Bronchial epithelial cell (primary cell): ENCODE results near the gene DUS2. TPM values are rescaled to one million over a fixed set of nuclear protein-coding genes. Genes with fewer than 3 reads are reported as not detected.
"Not testable (repeated sequence)": the region's sequence is repeated elsewhere in the genome, so short reads cannot be mapped to it uniquely, and the experiment has no call there.

Experiments
- DNase-seq: peaks from one replicate; pipeline ENCODE4 v3.0.0-alpha.2; 2010; ENCODE audit warnings: low read depth
- FAIRE-seq: peaks from 2 replicates; lab custom pipeline; 2011; peaks lifted over from hg19 to GRCh38; lab: Jason Lieb, UNC
- H3K27me3 ChIP-seq: 2 replicates; pipeline ENCODE4 v1.5.1; 2011; ENCODE audit warnings: low read length; ENCODE audit not compliant: control insufficient read depth, insufficient read depth
- H3K36me3 ChIP-seq: 2 replicates; pipeline ENCODE4 v1.5.1; 2011; ENCODE audit warnings: low read length; ENCODE audit not compliant: control insufficient read depth, insufficient read depth
- H3K4me3 ChIP-seq: 2 replicates; pipeline ENCODE4 v1.5.1; 2011; ENCODE audit warnings: mild to moderate bottlenecking, low read depth, low read length, control low read depth
- total RNA-seq: library from RNA; depleted of rRNA; stranded (reverse); fragments of >200 nt; gene quantifications from 2 replicates; pipeline ENCODE4 v1.2.1, GENCODE V29; 2014
- TF ChIP-seq, protein P1 (sequence below): IDR thresholded peaks from 2 replicates; pipeline ENCODE4 v1.5.1; 2011; ENCODE audit warnings: mild to moderate bottlenecking, moderate library complexity, low read length, control low read depth, inconsistent platforms; ENCODE audit not compliant: insufficient read depth, severe bottlenecking

The DUS2 gene
- total RNA-seq, 1 donor from 2014 or later = 23.7 TPM

- DNase-seq (no peak), FAIRE-seq (no peak)
- Histone ChIP-seq H3K36me3 (no peaks in the 10 kb centered on the region), H3K27me3 (no peaks in the 10 kb centered on the region), H3K4me3 (no peak overlapping the region)
- TF ChIP-seq, protein P1, sequence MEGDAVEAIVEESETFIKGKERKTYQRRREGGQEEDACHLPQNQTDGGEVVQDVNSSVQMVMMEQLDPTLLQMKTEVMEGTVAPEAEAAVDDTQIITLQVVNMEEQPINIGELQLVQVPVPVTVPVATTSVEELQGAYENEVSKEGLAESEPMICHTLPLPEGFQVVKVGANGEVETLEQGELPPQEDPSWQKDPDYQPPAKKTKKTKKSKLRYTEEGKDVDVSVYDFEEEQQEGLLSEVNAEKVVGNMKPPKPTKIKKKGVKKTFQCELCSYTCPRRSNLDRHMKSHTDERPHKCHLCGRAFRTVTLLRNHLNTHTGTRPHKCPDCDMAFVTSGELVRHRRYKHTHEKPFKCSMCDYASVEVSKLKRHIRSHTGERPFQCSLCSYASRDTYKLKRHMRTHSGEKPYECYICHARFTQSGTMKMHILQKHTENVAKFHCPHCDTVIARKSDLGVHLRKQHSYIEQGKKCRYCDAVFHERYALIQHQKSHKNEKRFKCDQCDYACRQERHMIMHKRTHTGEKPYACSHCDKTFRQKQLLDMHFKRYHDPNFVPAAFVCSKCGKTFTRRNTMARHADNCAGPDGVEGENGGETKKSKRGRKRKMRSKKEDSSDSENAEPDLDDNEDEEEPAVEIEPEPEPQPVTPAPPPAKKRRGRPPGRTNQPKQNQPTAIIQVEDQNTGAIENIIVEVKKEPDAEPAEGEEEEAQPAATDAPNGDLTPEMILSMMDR = no peak
These were observed 74.0 kb downstream of the DUS2 start for GRCh38 chr16:68097088-68097487.

GRCh38 chr16:68097895-68098294, 74.8 kb downstream of the DUS2 start:
- H3K27me3 ChIP-seq = no peaks in the 10 kb centered on the region
- TF ChIP-seq, protein P1 = no peak
- H3K4me3 ChIP-seq = no peak overlapping the region
- FAIRE-seq = no peak
- no peak for DNase-seq
- H3K36me3 ChIP-seq = no peaks in the 10 kb centered on the region

DNA sequence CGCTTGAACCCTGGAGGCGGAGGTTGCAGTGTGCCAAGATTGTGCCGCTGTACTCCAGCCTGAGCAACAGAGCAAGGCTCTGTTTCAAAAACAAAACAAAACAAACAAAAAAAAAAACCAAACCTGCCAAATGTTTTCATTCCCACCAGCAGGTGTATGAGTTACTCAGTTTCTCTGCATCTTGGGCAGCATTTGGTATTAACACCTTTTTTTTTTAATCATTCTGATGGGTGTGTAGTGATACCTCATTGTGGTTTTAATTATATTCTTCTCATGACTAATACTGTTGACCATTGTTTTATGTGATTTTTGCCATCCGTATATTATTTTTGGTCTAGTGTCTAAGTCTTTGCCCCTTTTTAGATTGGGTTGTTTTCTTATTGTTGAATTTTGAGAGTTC, 77.4 kb downstream of the DUS2 start:
- Histone ChIP-seq H3K27me3 (no peaks in the 10 kb centered on the region), H3K36me3 (no peaks in the 10 kb centered on the region), H3K4me3 (no peak overlapping the region)
- TF ChIP-seq, protein P1 = no peak
- no peak for FAIRE-seq
- DNase-seq = no peak

DNA sequence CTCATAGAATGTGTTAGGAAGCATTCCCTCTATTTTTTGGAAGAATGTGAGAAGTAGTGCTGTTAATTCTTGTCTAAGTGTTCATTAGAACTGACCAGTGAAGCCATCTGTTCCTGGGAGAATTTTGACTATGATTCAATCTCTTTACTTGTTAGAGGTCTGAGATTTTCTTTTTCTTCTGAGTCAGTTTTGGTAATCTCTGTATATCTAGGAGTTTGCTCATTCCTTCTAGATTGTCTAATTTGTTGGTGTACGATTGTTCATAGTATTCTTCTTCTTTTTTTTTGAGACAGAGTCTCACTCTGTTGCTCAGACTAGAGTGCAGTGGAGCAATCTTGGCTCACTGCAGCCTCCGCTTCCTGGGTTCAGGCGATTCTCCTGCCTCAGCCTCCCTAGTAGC, 82.5 kb downstream of the DUS2 start:
- Histone ChIP-seq H3K27me3 (no peaks in the 10 kb centered on the region), H3K4me3 (no peak overlapping the region), H3K36me3 (no peaks in the 10 kb centered on the region)
- TF ChIP-seq, protein P1 = no peak
- no peak for DNase-seq
- no peak for FAIRE-seq

DNA sequence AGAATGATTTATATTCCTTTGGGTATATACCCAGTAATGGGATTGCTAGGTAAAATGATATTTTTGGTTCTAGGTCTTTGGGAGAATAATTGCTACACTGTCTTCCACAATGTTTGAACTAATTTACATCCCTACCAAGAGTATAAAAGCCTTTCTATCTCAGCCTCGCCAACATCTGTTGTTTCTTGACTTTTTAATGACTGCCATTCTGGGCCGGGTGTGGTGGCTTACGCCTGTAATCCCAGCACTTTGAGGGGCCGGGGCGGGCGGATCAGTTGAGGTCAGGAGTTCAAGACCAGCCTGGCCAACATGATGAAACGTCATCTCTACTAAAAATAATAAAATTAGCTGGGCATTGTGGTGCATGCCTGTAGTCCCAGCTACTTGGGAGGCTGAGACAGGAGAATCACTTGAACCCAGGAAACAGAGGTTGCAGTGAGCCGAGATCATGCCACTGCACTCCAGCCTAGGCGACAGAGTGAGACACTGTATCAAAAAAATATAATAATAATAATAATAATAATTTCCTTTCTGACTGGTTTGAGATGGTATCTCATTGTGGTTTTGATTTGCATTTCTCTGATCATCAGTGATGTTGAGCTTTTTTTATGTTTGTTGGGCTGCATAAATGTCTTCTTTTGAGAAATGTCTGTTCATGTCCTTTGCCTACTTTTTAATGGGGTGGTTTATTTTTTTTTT, 84.3 kb downstream of the DUS2 start:
- not testable (repeated sequence) for FAIRE-seq, H3K4me3 ChIP-seq, H3K27me3 ChIP-seq, H3K36me3 ChIP-seq, DNase-seq

DNA sequence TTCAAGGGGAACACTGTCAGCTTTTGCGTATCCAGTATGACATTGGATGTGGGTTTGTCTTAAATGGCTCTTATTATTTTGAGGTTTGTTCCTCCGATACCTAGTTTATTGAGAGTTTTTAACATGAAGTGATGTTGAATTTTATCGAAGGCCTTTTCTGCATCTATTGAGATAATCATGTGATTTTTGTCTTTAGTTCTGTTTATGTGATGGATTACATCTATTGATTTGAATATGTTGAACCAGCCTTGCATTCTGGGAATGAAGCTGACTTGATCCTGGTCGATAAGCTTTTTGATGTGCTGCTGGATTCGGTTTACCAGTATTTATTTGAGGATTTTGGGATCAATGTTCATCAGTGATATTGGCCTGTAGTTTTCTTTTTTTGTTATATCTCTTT, 86.1 kb downstream of the DUS2 start:
- H3K36me3 ChIP-seq, H3K27me3 ChIP-seq, FAIRE-seq, DNase-seq, H3K4me3 ChIP-seq: not testable (repeated sequence)

- H3K36me3 ChIP-seq, H3K4me3 ChIP-seq, H3K27me3 ChIP-seq, FAIRE-seq, DNase-seq: not testable (repeated sequence)
These were observed 87.5 kb downstream of the DUS2 start for GRCh38 chr16:68110611-68111010.
